Activated T-helper 1 cell treated with anti-CD3 and anti-CD28 coated beads, Interleukin-12 subunit alpha, Interleukin-12 subunit beta, Interleukin-2, Interleukin-4 antibody, amounts not matched to agents 30 ng/mL and 10 ng/mL and 1 ng/mL, durations not matched to agents 14 hours and 24 hours and 36 hours (primary cell): ENCODE data around the gene TREM2. TPM values are rescaled to one million over a fixed set of nuclear protein-coding genes. Genes with fewer than 3 reads are reported as not detected.
A peak's percentile ranks its signal among the peaks of the same experiment; 100 is the strongest.

Experiments
- DNase-seq: peaks from one replicate; pipeline ENCODE4 v3.0.0; 2021; ENCODE audit warnings: low spot score
- H3K27ac Mint-ChIP-seq: one replicate; pipeline ENCODE4 v1.8.0; 2021; ENCODE audit warnings: mild to moderate bottlenecking, mixed read lengths
- H3K27me3 Mint-ChIP-seq: one replicate; pipeline ENCODE4 v1.8.0; 2022; ENCODE audit warnings: mild to moderate bottlenecking, moderate library complexity, mixed read lengths; ENCODE audit not compliant: insufficient read depth
- H3K36me3 Mint-ChIP-seq: one replicate; pipeline ENCODE4 v1.8.0; 2021; ENCODE audit warnings: low read depth, mixed read lengths
- H3K4me1 Mint-ChIP-seq: one replicate; pipeline ENCODE4 v1.8.0; 2021; ENCODE audit warnings: low read depth, mixed read lengths
- H3K4me3 Mint-ChIP-seq: one replicate; pipeline ENCODE4 v1.8.0; 2021; ENCODE audit warnings: mild to moderate bottlenecking, moderate library complexity, mixed read lengths
- H3K9me3 Mint-ChIP-seq: one replicate; pipeline ENCODE4 v1.8.0; 2021; ENCODE audit warnings: mixed read lengths
- intact Hi-C: fragments of 100-400 bp; cut with micrococcal nuclease; formaldehyde crosslinking; loops from one replicate; pipeline ENCODE4 v1.15.1; 2024
- total RNA-seq: library from RNA; stranded (reverse); gene quantifications from 2 replicates; pipeline ENCODE4 v1.2.3, GENCODE V29; 2022

Gene TREM2
- total RNA-seq, 1 donor from 2014 or later = not detected

- no peak for DNase-seq
- Mint-ChIP-seq H3K4me3 (no peak overlapping the region), H3K27ac (no peak overlapping the region), H3K9me3 (no peaks in the 10 kb centered on the region), H3K27me3 (peaks cover 12% of the 10 kb centered on the region), H3K4me1 (no peaks in the 10 kb centered on the region), H3K36me3 (no peaks in the 10 kb centered on the region)
- intact Hi-C loops = no loop called here
Observed at GRCh38 chr6:41157323-41157722, 5.6 kb downstream of the TREM2 start.

- Mint-ChIP-seq H3K27me3 (peaks cover 12% of the 10 kb centered on the region), H3K9me3 (no peaks in the 10 kb centered on the region), H3K27ac (no peak overlapping the region), H3K4me3 (no peak overlapping the region), H3K4me1 (no peaks in the 10 kb centered on the region), H3K36me3 (no peaks in the 10 kb centered on the region)
- intact Hi-C loops = no loop called here
- no peak for DNase-seq
Observed at GRCh38 chr6:41156771-41157170, 6.1 kb downstream of the TREM2 start.

- Mint-ChIP-seq H3K4me1 (no peaks in the 10 kb centered on the region), H3K9me3 (no peaks in the 10 kb centered on the region)
- DNase-seq = no peak
Observed at GRCh38 chr6:41156001-41156400, 6.9 kb downstream of the TREM2 start.

GRCh38 chr6:41155132-41155805 lies 7.6 kb downstream of the TREM2 start:
- DNase-seq = no peak
- H3K36me3 Mint-ChIP-seq = no peaks in the 10 kb centered on the region
- no peak overlapping the region for H3K4me3 Mint-ChIP-seq
- intact Hi-C loops = no loop called here
- peaks cover 12% of the 10 kb centered on the region for H3K27me3 Mint-ChIP-seq
- H3K9me3 Mint-ChIP-seq = no peaks in the 10 kb centered on the region
- no peaks in the 10 kb centered on the region for H3K4me1 Mint-ChIP-seq
- H3K27ac Mint-ChIP-seq = no peak overlapping the region

More at GRCh38 chr6:41156001-41156400, 6.9 kb downstream of the TREM2 start:
- peaks cover 12% of the 10 kb centered on the region for H3K27me3 Mint-ChIP-seq
- H3K27ac Mint-ChIP-seq = no peak overlapping the region
- no peak overlapping the region for H3K4me3 Mint-ChIP-seq
- intact Hi-C loops = no loop called here
- no peaks in the 10 kb centered on the region for H3K36me3 Mint-ChIP-seq

- H3K27me3 Mint-ChIP-seq = peaks cover 12% of the 10 kb centered on the region
- H3K9me3 Mint-ChIP-seq = no peaks in the 10 kb centered on the region
- H3K4me3 Mint-ChIP-seq = no peak within 1 kb of the TSS
- no peaks in the 10 kb centered on the region for H3K4me1 Mint-ChIP-seq
- H3K27ac Mint-ChIP-seq = no peak within 1 kb of the TSS
- no peaks in the 10 kb centered on the region for H3K36me3 Mint-ChIP-seq
- no peak for DNase-seq
- intact Hi-C loops = no loop called here
Observed at GRCh38 chr6:41153992-41154625, 8.8 kb downstream of the TREM2 start, which contains the start of gene TREML1. Gene TREML1, minus strand, starts transcription at chr6:41154347. Its CDS starts 59 bp downstream, at chr6:41154288.

- Mint-ChIP-seq H3K4me1 (peaks cover 6% of the 10 kb centered on the region), H3K4me3 (no peak overlapping the region), H3K27ac (no peak overlapping the region), H3K9me3 (no peaks in the 10 kb centered on the region), H3K36me3 (no peaks in the 10 kb centered on the region), H3K27me3 (peaks cover 12% of the 10 kb centered on the region)
- intact Hi-C loops = no loop called here
- no peak for DNase-seq
Observed at GRCh38 chr6:41153451-41153850, 9.5 kb downstream of the TREM2 start.

GRCh38 chr6:41150671-41151070 lies 12.2 kb downstream of the TREM2 start:
- H3K27ac Mint-ChIP-seq = no peak overlapping the region

GRCh38 chr6:41147917-41148316 lies 15.0 kb downstream of the TREM2 start:
- Mint-ChIP-seq H3K27me3 (no peaks in the 10 kb centered on the region), H3K27ac (peak overlapping the region; percentile 43), H3K4me3 (peak overlapping the region; percentile 3), H3K9me3 (no peaks in the 10 kb centered on the region), H3K36me3 (peaks cover 4% of the 10 kb centered on the region), H3K4me1 (peaks cover 16% of the 10 kb centered on the region)
- intact Hi-C loops = no loop called here
- no peak for DNase-seq

More at GRCh38 chr6:41150671-41151070, 12.2 kb downstream of the TREM2 start:
- Mint-ChIP-seq H3K27me3 (peaks cover 4% of the 10 kb centered on the region), H3K4me3 (no peak overlapping the region), H3K9me3 (no peaks in the 10 kb centered on the region), H3K36me3 (no peaks in the 10 kb centered on the region), H3K4me1 (peaks cover 16% of the 10 kb centered on the region)
- intact Hi-C loops = no loop called here
- no peak for DNase-seq

- H3K9me3 Mint-ChIP-seq = no peaks in the 10 kb centered on the region
- no peaks in the 10 kb centered on the region for H3K4me1 Mint-ChIP-seq
- H3K4me3 Mint-ChIP-seq = no peak overlapping the region
- no peaks in the 10 kb centered on the region for H3K27me3 Mint-ChIP-seq
- H3K27ac Mint-ChIP-seq = no peak overlapping the region
- intact Hi-C loops = no loop called here
- peaks cover 8% of the 10 kb centered on the region for H3K36me3 Mint-ChIP-seq
- DNase-seq = no peak
Observed at GRCh38 chr6:41136911-41137310, 26.0 kb downstream of the TREM2 start.

- H3K9me3 Mint-ChIP-seq = no peaks in the 10 kb centered on the region
- H3K36me3 Mint-ChIP-seq = peaks cover 2% of the 10 kb centered on the region
- no peak overlapping the region for H3K27ac Mint-ChIP-seq
- DNase-seq = no peak
- no peaks in the 10 kb centered on the region for H3K4me1 Mint-ChIP-seq
- H3K4me3 Mint-ChIP-seq = no peak overlapping the region
- no peaks in the 10 kb centered on the region for H3K27me3 Mint-ChIP-seq
- intact Hi-C loops = no loop called here
Observed at GRCh38 chr6:41135062-41135832, 27.7 kb downstream of the TREM2 start.

- Mint-ChIP-seq H3K36me3 (peaks cover 4% of the 10 kb centered on the region), H3K4me3 (no peak overlapping the region), H3K27ac (no peak overlapping the region), H3K9me3 (no peaks in the 10 kb centered on the region), H3K4me1 (no peaks in the 10 kb centered on the region), H3K27me3 (no peaks in the 10 kb centered on the region)
- no peak for DNase-seq
- intact Hi-C loops = no loop called here
Observed at GRCh38 chr6:41132254-41132653, 30.7 kb downstream of the TREM2 start.

GRCh38 chr6:41125282-41125681 lies 37.6 kb downstream of the TREM2 start:
- H3K36me3 Mint-ChIP-seq = peaks cover 16% of the 10 kb centered on the region
- H3K4me1 Mint-ChIP-seq = no peaks in the 10 kb centered on the region
- no peaks in the 10 kb centered on the region for H3K27me3 Mint-ChIP-seq
- DNase-seq = no peak
- intact Hi-C loops = no loop called here
- H3K27ac Mint-ChIP-seq = no peak overlapping the region
- no peak overlapping the region for H3K4me3 Mint-ChIP-seq
- no peaks in the 10 kb centered on the region for H3K9me3 Mint-ChIP-seq

GRCh38 chr6:41122918-41123317 lies 40.0 kb downstream of the TREM2 start:
- Mint-ChIP-seq H3K9me3 (no peaks in the 10 kb centered on the region), H3K4me3 (no peak overlapping the region), H3K27me3 (no peaks in the 10 kb centered on the region), H3K27ac (no peak overlapping the region), H3K4me1 (no peaks in the 10 kb centered on the region), H3K36me3 (peaks cover 16% of the 10 kb centered on the region)
- intact Hi-C loops = no loop called here
- DNase-seq = no peak
